GM21423 (cell line): ENCODE measurements around the gene CMC1.

Source experiments
- ATAC-seq: cut with Tn5 transposase; IDR thresholded peaks from one replicate; pipeline ENCODE4 v1.9.1; 2021; ENCODE audit warnings: mild to moderate bottlenecking, moderate library complexity; ENCODE audit not compliant: unreplicated experiment

The CMC1 gene

DNA sequence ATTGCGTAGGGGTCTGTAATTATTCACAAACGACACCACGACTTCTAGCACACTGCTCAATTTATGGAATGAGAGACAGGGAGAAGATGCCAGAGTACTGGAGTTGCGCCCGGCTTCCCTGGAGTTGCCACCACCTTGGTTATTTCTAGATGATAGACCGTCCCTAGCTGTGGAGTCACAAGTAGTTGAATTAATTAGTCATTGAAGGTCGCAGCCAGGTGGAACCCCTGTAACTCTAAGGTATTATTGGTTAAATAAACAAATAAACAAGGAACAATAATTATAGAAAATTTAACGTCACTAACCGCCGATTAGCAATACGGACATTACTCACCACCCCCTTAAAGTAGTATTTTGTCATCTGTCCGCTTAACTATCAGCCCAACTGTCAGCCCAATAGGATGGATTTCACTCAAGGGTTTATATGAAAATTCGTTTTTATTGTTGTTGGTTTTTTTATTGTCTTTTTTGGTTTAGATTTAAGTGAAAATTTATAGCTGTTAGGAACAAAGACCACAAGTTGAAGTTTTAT, 108.1 kb downstream of the CMC1 start:
- no peak for ATAC-seq
